Right renal pelvis (tissue), 4 donors: Measurements from ENCODE around the gene OR2T12. TPM values are rescaled to one million over a fixed set of nuclear protein-coding genes. Genes with fewer than 3 reads are reported as not detected.
"Not testable (repeated sequence)": the region's sequence is repeated elsewhere in the genome, so short reads cannot be mapped to it uniquely, and the experiment has no call there.

ENCODE experiments used
- DNase-seq, 4 donors: peaks; one replicate each; pipeline ENCODE4 v3.0.0-alpha.2; 2013; ENCODE audit warnings: low read depth in 4 of 4, low spot score in 3 of 4, missing footprints in 1 of 4
- polyA plus RNA-seq, 4 donors: library from polyadenylated mRNA; unstranded; fragments of 120-200 nt; gene quantifications; one replicate each; pipeline ENCODE4 v1.2.1, GENCODE V29; 2013; ENCODE audit not compliant: insufficient read length in 4 of 4

OR2T12 gene, protein sequence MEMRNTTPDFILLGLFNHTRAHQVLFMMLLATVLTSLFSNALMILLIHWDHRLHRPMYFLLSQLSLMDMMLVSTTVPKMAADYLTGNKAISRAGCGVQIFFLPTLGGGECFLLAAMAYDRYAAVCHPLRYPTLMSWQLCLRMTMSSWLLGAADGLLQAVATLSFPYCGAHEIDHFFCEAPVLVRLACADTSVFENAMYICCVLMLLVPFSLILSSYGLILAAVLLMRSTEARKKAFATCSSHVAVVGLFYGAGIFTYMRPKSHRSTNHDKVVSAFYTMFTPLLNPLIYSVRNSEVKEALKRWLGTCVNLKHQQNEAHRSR
- under 1 TPM in 2 of 4 donors, not detected in 2; 0.01 to 0.04 TPM for polyA plus RNA-seq

GRCh38 chr1:248303324-248303723, at the start of gene OR2T12:
Gene OR2T12 (minus strand): TSS chr1:248303424. CDS start chr1:248295578, 7,846 bp downstream.
- no peak for DNase-seq

- no peak for DNase-seq
Observed at GRCh38 chr1:248348475-248348874, 45.3 kb upstream of the OR2T12 start, which contains the start of gene OR14C36. Gene OR14C36 (plus strand): TSS chr1:248348775. CDS start chr1:248348775, 0 bp downstream.

DNA sequence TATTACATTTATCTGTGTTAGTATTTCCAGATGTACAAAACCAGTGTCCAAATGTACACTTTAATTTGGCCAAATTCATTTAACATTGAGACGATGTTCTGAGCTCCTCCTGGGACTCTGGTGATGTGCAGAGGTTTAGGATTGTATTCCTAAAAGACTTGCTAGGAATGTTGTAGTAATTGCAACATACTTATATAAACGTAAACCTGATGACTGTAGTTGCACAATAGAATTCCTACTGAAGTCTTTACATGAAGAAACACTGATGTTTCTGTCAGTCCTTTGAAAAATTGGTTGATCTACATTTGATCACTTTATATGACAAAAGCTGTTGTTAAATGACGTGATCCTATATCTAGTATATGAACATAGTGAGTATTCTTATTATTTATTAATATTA, 40.2 kb upstream of the OR2T12 start:
- DNase-seq = no peak

GRCh38 chr1:248324468-248324867, 21.2 kb upstream of the OR2T12 start, which contains the start of gene OR2M7:
Gene OR2M7 (minus strand): TSS chr1:248324568. CDS start chr1:248324568, 0 bp downstream.
- DNase-seq = no peak

GRCh38 chr1:248316796-248317195, 13.6 kb upstream of the OR2T12 start:
- DNase-seq = no peak

- not testable (repeated sequence) for DNase-seq
Observed at GRCh38 chr1:248306740-248307139, 3.5 kb upstream of the OR2T12 start.

- no peak for DNase-seq
Observed at GRCh38 chr1:248306103-248306502, 2.9 kb upstream of the OR2T12 start.

- DNase-seq = not testable (repeated sequence)
Observed at GRCh38 chr1:248305672-248306071, 2.4 kb upstream of the OR2T12 start.

- no peak for DNase-seq
Observed at GRCh38 chr1:248288391-248288790, 14.8 kb downstream of the OR2T12 start.

DNA sequence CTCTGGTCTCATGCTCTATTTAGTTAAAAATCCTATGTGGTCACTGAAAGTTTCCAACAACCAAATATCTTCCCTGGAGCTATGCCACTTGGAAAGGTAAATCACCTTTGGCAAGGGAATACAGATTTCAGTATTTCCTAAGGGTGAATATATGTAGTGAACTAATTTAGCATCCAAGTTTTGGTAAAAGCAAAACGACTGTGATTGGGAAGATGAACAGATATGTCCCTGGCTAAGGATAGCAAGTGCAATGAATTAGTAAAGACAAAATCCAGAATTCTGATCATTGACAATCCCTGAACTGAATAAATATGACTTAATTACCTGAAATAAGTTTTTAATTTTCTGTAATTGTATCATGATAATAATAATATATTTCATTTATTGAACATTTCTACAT, 25.3 kb downstream of the OR2T12 start, which contains the start of gene OR2T33:
Gene OR2T33 (minus strand): TSS at position 101 of the 400 bp plus-strand sequence. CDS start 4,162 bp downstream, outside the sequence.
- no peak for DNase-seq

DNA sequence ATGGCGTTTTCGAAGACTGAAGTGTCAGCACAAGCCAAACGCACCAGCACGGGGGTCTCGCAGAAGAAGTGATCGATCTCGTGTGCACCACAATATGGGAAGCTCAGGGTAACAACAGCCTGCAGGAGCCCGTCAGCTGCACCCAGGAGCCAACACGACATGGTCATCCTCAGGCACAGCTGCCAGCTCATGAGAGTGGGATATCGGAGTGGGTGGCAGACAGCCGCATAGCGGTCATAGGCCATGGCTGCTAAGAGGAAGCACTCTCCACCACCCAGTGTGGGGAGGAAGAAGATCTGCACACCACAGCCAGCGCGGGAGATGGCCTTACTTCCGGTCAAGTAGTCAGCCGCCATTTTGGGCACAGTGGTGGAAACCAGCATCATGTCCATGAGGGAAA, 30.0 kb downstream of the OR2T12 start:
- not testable (repeated sequence) for DNase-seq

DNA sequence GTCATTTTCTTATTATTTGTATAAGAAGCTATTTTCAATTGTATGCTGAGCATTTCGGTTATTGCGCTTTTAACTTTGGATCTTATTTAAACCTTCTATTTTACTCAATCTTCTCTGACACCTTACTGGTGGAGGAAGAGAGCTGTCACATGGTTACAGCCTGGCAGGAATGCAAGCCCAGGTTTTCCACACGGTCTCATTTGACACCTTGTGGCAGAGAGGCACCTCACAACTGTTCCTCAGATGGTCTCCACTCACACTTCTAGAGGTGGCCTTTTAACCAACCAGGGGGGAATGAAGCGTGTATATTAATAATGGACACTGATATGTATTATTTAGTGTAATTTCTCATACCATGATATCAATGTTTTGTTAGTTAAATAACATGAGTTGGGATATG, 35.0 kb downstream of the OR2T12 start:
- DNase-seq = no peak

GRCh38 chr1:248259309-248259708, 43.9 kb downstream of the OR2T12 start:
- not testable (repeated sequence) for DNase-seq

DNA sequence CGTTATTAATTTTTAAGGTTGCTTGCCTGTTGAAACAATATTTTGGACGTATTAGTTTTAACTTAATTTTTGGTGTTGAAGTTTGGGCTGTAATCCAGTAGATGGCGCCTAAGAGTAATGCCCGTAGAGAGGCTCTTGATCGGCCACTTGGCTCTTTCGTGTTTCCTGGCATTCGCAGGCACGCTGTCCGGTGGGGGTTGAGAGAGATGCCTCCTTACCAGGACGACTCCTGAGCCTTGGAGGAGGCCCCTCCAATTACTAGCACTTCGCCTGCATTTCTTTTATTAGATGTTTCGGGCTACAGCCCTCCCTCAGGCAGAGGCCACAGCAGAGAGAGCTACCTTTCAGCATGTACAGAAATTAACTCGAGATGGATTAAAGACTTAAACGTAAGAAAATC, 60.0 kb downstream of the OR2T12 start:
- DNase-seq = peak in 2 of 4 donors; percentile 0 to 2

Other genes with a start within 250 kb of the OR2T12 start
- under 1 TPM in 2 of 4 donors, not detected in 2; 0.03 to 0.08 TPM for gene OR2L13, start 208.2 kb downstream of the OR2T12 start, polyA plus RNA-seq
- gene OR2M5, start 158.3 kb downstream of the OR2T12 start, polyA plus RNA-seq = not detected
- gene OR2M2, start 128.6 kb downstream of the OR2T12 start, polyA plus RNA-seq = not detected
- gene OR2M3, start 106.2 kb downstream of the OR2T12 start, polyA plus RNA-seq = under 1 TPM; 0.01 to 0.04 (median 0.03) TPM
- under 1 TPM in 3 of 4 donors, not detected in 1; 0.03 to 0.04 (median 0.04) TPM for gene OR2M4, start 72.0 kb downstream of the OR2T12 start, polyA plus RNA-seq
- not detected for gene OR2T33, start 25.4 kb downstream of the OR2T12 start, polyA plus RNA-seq
- gene OR2M7, start 21.1 kb upstream of the OR2T12 start, polyA plus RNA-seq = not detected
- not detected for gene OR14C36, start 45.4 kb upstream of the OR2T12 start, polyA plus RNA-seq
- gene OR2T4, start 58.2 kb upstream of the OR2T12 start, polyA plus RNA-seq = not detected
- under 1 TPM; 0.05 to 0.34 (median 0.10) TPM for gene OR2T6, start 72.3 kb upstream of the OR2T12 start, polyA plus RNA-seq
- gene OR2T1, start 99.6 kb upstream of the OR2T12 start, polyA plus RNA-seq = not detected
- gene OR2T2, start 142.2 kb upstream of the OR2T12 start, polyA plus RNA-seq = under 1 TPM in 1 of 4 donors, not detected in 3; 0.01 TPM
- not detected for gene OR2T3, start 169.9 kb upstream of the OR2T12 start, polyA plus RNA-seq
- under 1 TPM in 1 of 4 donors, not detected in 3; 0.03 TPM for gene OR2T5, start 185.2 kb upstream of the OR2T12 start, polyA plus RNA-seq
- gene OR2G6, start 204.6 kb upstream of the OR2T12 start, polyA plus RNA-seq = under 1 TPM in 2 of 4 donors, not detected in 2; 0.03 TPM